IMR-90 (cell line): ENCODE results near the gene SMAD4. TPM values are rescaled to one million over a fixed set of nuclear protein-coding genes. Genes with fewer than 3 reads are reported as not detected.

Experiments
- ATAC-seq: fragments of 200-7000 bp; cut with Tn5 transposase; 2 replicates; pipeline ENCODE4 v1.9.1; 2020; ENCODE audit warnings: low read depth, mild to moderate bottlenecking, moderate library complexity
- BruUV-seq: library from RNA; stranded (reverse); fragments of 400-500 nt; replicated peaks from 2 replicates; lab custom pipeline; 2021; lab: Mats Ljungman, UMichigan
- CTCF ChIA-PET: fragments of 300-600 bp; formaldehyde crosslinking; extraction: SDS; loops from one replicate; lab custom pipeline; 2021; ENCODE audit warnings: antibody characterized with exemption; lab: Yijun Ruan, JAX
- POLR2A ChIA-PET: fragments of 300-600 bp; sonication (Branson Sonifier 250); formaldehyde crosslinking; loops from one replicate; lab custom pipeline; 2022; ENCODE audit warnings: antibody characterized with exemption; ENCODE audit not compliant: unreplicated experiment; lab: Charles Lee
- DNase-seq: peaks from one replicate; pipeline ENCODE4 v3.0.0; 2013
- H2AFZ ChIP-seq: replicated peaks from 2 replicates; pipeline ENCODE3; 2013; ENCODE audit warnings: low read length, mild to moderate bottlenecking; ENCODE audit not compliant: poor library complexity
- H2AK5ac ChIP-seq: 2 replicates; pipeline ENCODE4 v1.6.1; 2013; ENCODE audit warnings: low read depth, low read length, inconsistent platforms
- H2AK9ac ChIP-seq: replicated peaks from 2 replicates; pipeline ENCODE3; 2013; ENCODE audit warnings: mild to moderate bottlenecking, low read depth, low read length, moderate library complexity; ENCODE audit not compliant: poor library complexity
- H2BK120ac ChIP-seq: 2 replicates; pipeline ENCODE4 v1.6.1; 2013; ENCODE audit warnings: low read depth, low read length, inconsistent platforms
- H2BK15ac ChIP-seq: 3 replicates; pipeline ENCODE4 v1.6.1; 2013; ENCODE audit warnings: low read depth, low read length, inconsistent platforms
- H2BK20ac ChIP-seq: 2 replicates; pipeline ENCODE4 v1.6.1; 2013; ENCODE audit warnings: low read depth, mild to moderate bottlenecking, inconsistent platforms, low read length, moderate library complexity
- H2BK5ac ChIP-seq: 2 replicates; pipeline ENCODE4 v1.6.1; 2013; ENCODE audit warnings: mild to moderate bottlenecking, low read depth, low read length, inconsistent platforms; ENCODE audit not compliant: poor library complexity, severe bottlenecking
- H3K14ac ChIP-seq: replicated peaks from 2 replicates; pipeline ENCODE4 v1.6.1; 2013; ENCODE audit warnings: low read depth, low read length, inconsistent platforms
- H3K18ac ChIP-seq: 2 replicates; pipeline ENCODE4 v1.6.1; 2013; ENCODE audit warnings: low read depth, low read length, control low read depth
- H3K23ac ChIP-seq: 2 replicates; pipeline ENCODE4 v1.6.1; 2013; ENCODE audit warnings: low read depth, low read length, inconsistent platforms
- H3K27ac ChIP-seq: 2 replicates; pipeline ENCODE4 v1.5.1; 2013; ENCODE audit warnings: mild to moderate bottlenecking, control low read depth, low read length; ENCODE audit not compliant: insufficient read depth
- H3K27me3 ChIP-seq: 2 replicates; pipeline ENCODE4 v1.6.1; 2013; ENCODE audit warnings: low read length; ENCODE audit not compliant: control insufficient read depth, insufficient read depth
- H3K36me3 ChIP-seq: 2 replicates; pipeline ENCODE4 v1.6.1; 2013; ENCODE audit warnings: low read length, mixed read lengths; ENCODE audit not compliant: control insufficient read depth, insufficient read depth
- H3K4ac ChIP-seq: 2 replicates; pipeline ENCODE4 v1.6.1; 2013; ENCODE audit warnings: low read depth, low read length, inconsistent platforms
- H3K4me1 ChIP-seq: 2 replicates; pipeline ENCODE4 v1.6.1; 2013; ENCODE audit warnings: low read length, mixed read lengths; ENCODE audit not compliant: control insufficient read depth, insufficient read depth
- H3K4me2 ChIP-seq: 2 replicates; pipeline ENCODE4 v1.6.1; 2013; ENCODE audit warnings: low read depth, mild to moderate bottlenecking, control low read depth, low read length, moderate library complexity
- H3K4me3 ChIP-seq: 2 replicates; pipeline ENCODE4 v1.5.1; 2013; ENCODE audit warnings: low read depth, mild to moderate bottlenecking, control low read depth, low read length, moderate library complexity; ENCODE audit not compliant: insufficient read depth
- H3K56ac ChIP-seq: 2 replicates; pipeline ENCODE4 v1.6.1; 2013; ENCODE audit warnings: low read length, inconsistent platforms; ENCODE audit not compliant: insufficient read depth; ENCODE audit errors: extremely low read depth
- H3K79me1 ChIP-seq, 2 experiments: 2 replicates each; pipeline ENCODE4 v1.6.1; 2013; ENCODE audit warnings: low read length in 2 of 2, inconsistent platforms in 1 of 2, low read depth in 1 of 2
- H3K9ac ChIP-seq: 2 replicates; pipeline ENCODE4 v1.6.1; 2013; ENCODE audit warnings: low read depth, low read length, control low read depth
- H3K9me1 ChIP-seq: 2 replicates; pipeline ENCODE4 v1.6.1; 2013; ENCODE audit warnings: low read length, inconsistent platforms; ENCODE audit not compliant: insufficient read depth
- H3K9me3 ChIP-seq: 2 replicates; pipeline ENCODE4 v1.6.1; 2013; ENCODE audit warnings: low read length; ENCODE audit not compliant: control insufficient read depth, insufficient read depth
- H4K20me1 ChIP-seq: 2 replicates; pipeline ENCODE4 v1.6.1; 2013; ENCODE audit warnings: low read length, inconsistent platforms; ENCODE audit not compliant: insufficient read depth
- H4K5ac ChIP-seq: 2 replicates; pipeline ENCODE4 v1.6.1; 2013; ENCODE audit warnings: mild to moderate bottlenecking, low read depth, low read length, control low read depth
- H4K8ac ChIP-seq, 2 experiments: 2 replicates each; pipeline ENCODE4 v1.6.1; 2013; ENCODE audit warnings: low read depth in 2 of 2, low read length in 2 of 2, control low read depth in 1 of 2, inconsistent platforms in 1 of 2
- H4K91ac ChIP-seq: 2 replicates; pipeline ENCODE4 v1.6.1; 2013; ENCODE audit warnings: low read depth, low read length, inconsistent platforms; ENCODE audit not compliant: insufficient read depth
- CEBPB ChIP-seq: IDR thresholded peaks from 2 replicates; pipeline ENCODE4 v1.6.1; 2012; ENCODE audit warnings: low read depth, low read length, improper control_type of control experiment
- CHD1 ChIP-seq: IDR thresholded peaks from 2 replicates; pipeline ENCODE4 v1.6.1; 2012; ENCODE audit warnings: low read depth, low read length, improper control_type of control experiment
- CTCF ChIP-seq: conservative IDR thresholded peaks from 2 replicates; pipeline ENCODE4 v1.5.1; 2012; ENCODE audit warnings: mild to moderate bottlenecking, low read depth, low read length, improper control_type of control experiment
- ELK1 ChIP-seq: fragments of 150-350 bp; IDR thresholded peaks from 2 replicates; pipeline ENCODE4 v1.6.1; 2016; ENCODE audit warnings: low read depth, mild to moderate bottlenecking, low read length, moderate library complexity, borderline replicate concordance
- FOS ChIP-seq: fragments of 150-350 bp; IDR thresholded peaks from 2 replicates; pipeline ENCODE4 v1.6.1; 2016; ENCODE audit warnings: low read depth, low read length
- MAFK ChIP-seq: IDR thresholded peaks from 2 replicates; pipeline ENCODE4 v1.6.1; 2012; ENCODE audit warnings: low read depth, low read length, improper control_type of control experiment
- MAZ ChIP-seq: IDR thresholded peaks from 2 replicates; pipeline ENCODE4 v1.6.1; 2012; ENCODE audit warnings: low read depth, mild to moderate bottlenecking, low read length, improper control_type of control experiment, moderate library complexity, borderline replicate concordance
- NFE2L2 ChIP-seq: fragments of 150-350 bp; IDR thresholded peaks from 2 replicates; pipeline ENCODE4 v1.6.1; 2016; ENCODE audit warnings: low read depth, mild to moderate bottlenecking, low read length
- POLR2A ChIP-seq: IDR thresholded peaks from 2 replicates; pipeline ENCODE4 v1.6.1; 2012; ENCODE audit warnings: mild to moderate bottlenecking, low read depth, low read length
- RAD21 ChIP-seq: IDR thresholded peaks from 2 replicates; pipeline ENCODE4 v1.6.1; 2012; ENCODE audit warnings: low read length, improper control_type of control experiment
- RCOR1 ChIP-seq: IDR thresholded peaks from 2 replicates; pipeline ENCODE4 v1.6.1; 2012; ENCODE audit warnings: mild to moderate bottlenecking, low read length, improper control_type of control experiment; ENCODE audit not compliant: insufficient replicate concordance
- RFX5 ChIP-seq: IDR thresholded peaks from 2 replicates; pipeline ENCODE4 v1.8.0; 2012; ENCODE audit warnings: low read depth, mild to moderate bottlenecking, low read length, moderate library complexity
- SMC3 ChIP-seq: fragments of 150-350 bp; IDR thresholded peaks from 2 replicates; pipeline ENCODE4 v1.6.1; 2016; ENCODE audit warnings: low read depth, mild to moderate bottlenecking, antibody characterized with exemption, low read length, moderate library complexity
- USF2 ChIP-seq: fragments of 150-350 bp; IDR thresholded peaks from 2 replicates; pipeline ENCODE4 v1.6.1; 2017; ENCODE audit warnings: mild to moderate bottlenecking, antibody characterized with exemption, low read length, low read depth
- WGBS, 2 experiments: methylation state at CpG; one replicate each; pipeline versions ENCODE4 v1.1.5 to v1.1.7; 2013; ENCODE audit warnings: missing lambda C conversion rate in 2 of 2; ENCODE audit not compliant: insufficient read length in 1 of 2; ENCODE audit errors: extremely low coverage in 2 of 2; 5-methylcytosine and 5-hydroxymethylcytosine counted together
- dilution Hi-C: fragments of 300-500 bp; cut with HindIII; formaldehyde crosslinking; loops from one replicate; pipeline ENCODE4 v1.14.3; 2018; ENCODE audit warnings: low sequenced_read_pairs; ENCODE audit not compliant: unreplicated experiment
- in situ Hi-C: fragments of 300-500 bp; cut with MboI; formaldehyde crosslinking; loops from 3 replicates; pipeline ENCODE4 v1.14.3; 2019; ENCODE audit warnings: low sequenced_read_pairs, inconsistent platforms, mixed read lengths
- intact Hi-C: fragments of 100-400 bp; cut with micrococcal nuclease; formaldehyde crosslinking; loops from 2 replicates; pipeline ENCODE4 v1.10.0; 2022
- polyA plus RNA-seq, 3 experiments: library from polyadenylated mRNA; depleted of rRNA; stranded (reverse); fragments of >200 nt; gene quantifications; 2 replicates each; pipeline ENCODE4 v1.2.3, GENCODE V29; 2012; ENCODE audit warnings: low replicate concordance in 1 of 3
- total RNA-seq: library from RNA; depleted of rRNA; stranded (reverse); fragments of >200 nt; gene quantifications from 2 replicates; pipeline ENCODE4 v1.2.3, GENCODE V29; 2012

Gene SMAD4
- total and polyA plus RNA-seq, 2 of the 4 experiments (the other 2 are of a cell fraction), result 57.6 to 145 TPM

GRCh38 chr18:51107598-51108305 is 77.7 kb downstream of the SMAD4 start (continued):
- no peak for TF ChIP-seq USF2

GRCh38 chr18:51108330-51108729 is 78.3 kb downstream of the SMAD4 start:
- H2BK5ac ChIP-seq, result no peak overlapping the region
- DNase-seq (no peak), ATAC-seq (no peak)
- no peak overlapping the region for H3K4me3 ChIP-seq
- H2AFZ ChIP-seq, result no peak overlapping the region
- H4K20me1 ChIP-seq, result no peaks in the 10 kb centered on the region; the same call in 1 of the 2 replicates
- WGBS, 2 experiments, result 100% methylated on average over 2 of the region's 5 CpGs; no CpG with 5 or more reads in 1 of the 2 experiments
- no peak overlapping the region for H3K14ac ChIP-seq
- no peak overlapping the region for H2BK15ac ChIP-seq
- H3K79me1 ChIP-seq, result no peaks in the 10 kb centered on the region
- H3K18ac ChIP-seq, result no peak overlapping the region
- no peaks in the 10 kb centered on the region for H3K36me3 ChIP-seq
- dilution Hi-C loops, result no loop called here
- no peak overlapping the region for H2BK20ac ChIP-seq
- H3K27ac ChIP-seq, result no peak overlapping the region
- no peak overlapping the region for H4K5ac ChIP-seq
- H3K4me2 ChIP-seq, result no peak overlapping the region
- no peak overlapping the region for H2AK9ac ChIP-seq
- no peak overlapping the region for H2AK5ac ChIP-seq
- no peaks in the 10 kb centered on the region for H3K27me3 ChIP-seq
- H4K8ac ChIP-seq, result no peak overlapping the region
- POLR2A ChIA-PET, result no interaction called here
- H4K91ac ChIP-seq, result no peak overlapping the region
- no peak overlapping the region for H3K23ac ChIP-seq
- no peaks in the 10 kb centered on the region for H3K9me1 ChIP-seq
- BruUV-seq, result no TSS peak
- H2BK120ac ChIP-seq, result no peak overlapping the region
- no peak overlapping the region for H3K9ac ChIP-seq
- CTCF ChIA-PET, result no interaction called here
- intact Hi-C loops, result no loop called here
- no peak overlapping the region for H3K56ac ChIP-seq
- H3K9me3 ChIP-seq, result no peaks in the 10 kb centered on the region
- H3K4me1 ChIP-seq, result no peaks in the 10 kb centered on the region; the same call in 1 of the 2 replicates
- no peak overlapping the region for H3K4ac ChIP-seq
- in situ Hi-C loops, result loop anchor here (25.0 kb wide), 1 partner anchor 1579 kb away; no protein-coding TSS in a partner anchor
- TF ChIP-seq SMC3 (no peak), RFX5 (no peak), FOS (no peak), ELK1 (no peak), RCOR1 (no peak), MAZ (no peak), POLR2A (no peak), NFE2L2 (no peak), CHD1 (no peak), RAD21 (no peak), MAFK (no peak), CEBPB (no peak), CTCF (no peak)
